ENCODE measurements around the gene TIFAB.
A peak's percentile ranks its signal among the peaks of the same experiment; 100 is the strongest.

The TIFAB gene

DNA sequence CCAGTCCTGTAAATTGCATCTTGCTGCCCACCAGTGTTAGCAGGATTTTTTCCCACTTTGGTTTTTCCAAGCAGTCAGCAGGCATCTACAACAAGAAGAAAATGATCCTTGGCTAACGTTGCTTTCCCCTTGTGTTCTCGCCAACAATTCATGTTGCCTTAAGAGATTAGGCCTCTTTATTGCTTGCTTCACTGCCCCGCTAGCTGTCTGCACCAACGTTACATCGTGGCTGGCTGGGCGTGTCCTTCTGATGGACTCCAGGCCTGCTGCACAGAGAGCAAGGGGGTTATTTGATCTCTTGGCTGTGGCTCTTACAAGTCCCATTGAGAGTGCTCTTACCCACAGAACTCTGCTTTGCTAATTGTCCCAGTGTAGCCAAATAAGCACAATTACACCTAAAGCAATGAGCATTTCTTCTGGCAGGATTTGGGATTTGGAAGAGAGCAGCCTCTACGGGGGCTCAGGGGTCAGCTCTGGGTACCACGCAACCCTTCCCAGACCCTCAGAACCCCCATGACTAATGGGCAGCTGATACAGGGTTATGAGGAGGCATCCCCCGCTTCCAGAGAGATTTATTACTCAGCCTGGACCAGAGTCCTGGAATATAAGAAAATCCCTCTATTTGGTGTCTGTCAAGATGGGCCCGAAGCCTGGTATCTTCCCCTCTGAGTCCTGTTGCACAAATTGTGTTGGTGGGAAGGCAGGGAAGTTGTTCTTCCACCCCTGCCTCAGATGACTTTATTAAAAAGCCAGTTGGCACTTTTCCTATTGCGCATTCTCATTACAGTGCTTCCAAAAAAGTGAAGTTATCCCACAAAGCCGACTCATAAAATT is 22.6 kb downstream of the TIFAB start:
- no peak for DNase-seq (ENCODE audit: low spot score)
- TF ChIP-seq, protein P1, sequence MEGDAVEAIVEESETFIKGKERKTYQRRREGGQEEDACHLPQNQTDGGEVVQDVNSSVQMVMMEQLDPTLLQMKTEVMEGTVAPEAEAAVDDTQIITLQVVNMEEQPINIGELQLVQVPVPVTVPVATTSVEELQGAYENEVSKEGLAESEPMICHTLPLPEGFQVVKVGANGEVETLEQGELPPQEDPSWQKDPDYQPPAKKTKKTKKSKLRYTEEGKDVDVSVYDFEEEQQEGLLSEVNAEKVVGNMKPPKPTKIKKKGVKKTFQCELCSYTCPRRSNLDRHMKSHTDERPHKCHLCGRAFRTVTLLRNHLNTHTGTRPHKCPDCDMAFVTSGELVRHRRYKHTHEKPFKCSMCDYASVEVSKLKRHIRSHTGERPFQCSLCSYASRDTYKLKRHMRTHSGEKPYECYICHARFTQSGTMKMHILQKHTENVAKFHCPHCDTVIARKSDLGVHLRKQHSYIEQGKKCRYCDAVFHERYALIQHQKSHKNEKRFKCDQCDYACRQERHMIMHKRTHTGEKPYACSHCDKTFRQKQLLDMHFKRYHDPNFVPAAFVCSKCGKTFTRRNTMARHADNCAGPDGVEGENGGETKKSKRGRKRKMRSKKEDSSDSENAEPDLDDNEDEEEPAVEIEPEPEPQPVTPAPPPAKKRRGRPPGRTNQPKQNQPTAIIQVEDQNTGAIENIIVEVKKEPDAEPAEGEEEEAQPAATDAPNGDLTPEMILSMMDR (IDR thresholded peaks at IDR 0.05; ENCODE audit: extremely low read depth, insufficient read depth, missing control alignments) = no peak
- in situ Hi-C loops (cut with MboI; ENCODE audit: low pct_unique_long_range_greater_than_20kb, low sequenced_read_pairs, unreplicated experiment) = no loop called here

DNA sequence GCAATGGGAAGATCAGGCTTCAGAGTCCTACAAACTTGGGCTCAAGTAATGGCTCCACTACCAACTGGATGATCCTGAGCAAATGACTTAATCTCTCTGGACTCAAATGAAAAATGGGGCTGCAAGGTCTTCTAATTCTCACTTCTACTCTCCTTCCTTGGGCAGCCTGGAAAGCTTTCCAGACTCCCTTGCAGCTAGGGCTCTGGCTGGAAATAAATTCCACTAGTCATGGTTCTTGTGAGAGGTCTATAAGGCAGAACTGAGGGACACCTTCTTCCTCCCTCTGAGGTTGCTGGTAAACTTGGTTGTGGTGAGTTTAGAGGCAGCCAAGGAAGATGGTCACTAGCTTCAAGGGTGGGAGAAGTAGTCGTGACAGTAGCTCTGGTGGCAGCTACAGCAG is 23.6 kb downstream of the TIFAB start:
- no peak for DNase-seq (ENCODE audit: low spot score)
- in situ Hi-C loops (cut with MboI; ENCODE audit: low pct_unique_long_range_greater_than_20kb, low sequenced_read_pairs, unreplicated experiment) = no loop called here
- TF ChIP-seq, protein P1 (IDR thresholded peaks at IDR 0.05; ENCODE audit: extremely low read depth, insufficient read depth, missing control alignments) = no peak

- peak; percentile 68 for DNase-seq (ENCODE audit: low spot score)
- in situ Hi-C loops (cut with MboI; ENCODE audit: low pct_unique_long_range_greater_than_20kb, low sequenced_read_pairs, unreplicated experiment) = no loop called here
- TF ChIP-seq, protein P1 (IDR thresholded peaks at IDR 0.05; ENCODE audit: extremely low read depth, insufficient read depth, missing control alignments) = peak; percentile 72
Observed at GRCh38 chr5:135426102-135427082, 25.8 kb downstream of the TIFAB start.

DNA sequence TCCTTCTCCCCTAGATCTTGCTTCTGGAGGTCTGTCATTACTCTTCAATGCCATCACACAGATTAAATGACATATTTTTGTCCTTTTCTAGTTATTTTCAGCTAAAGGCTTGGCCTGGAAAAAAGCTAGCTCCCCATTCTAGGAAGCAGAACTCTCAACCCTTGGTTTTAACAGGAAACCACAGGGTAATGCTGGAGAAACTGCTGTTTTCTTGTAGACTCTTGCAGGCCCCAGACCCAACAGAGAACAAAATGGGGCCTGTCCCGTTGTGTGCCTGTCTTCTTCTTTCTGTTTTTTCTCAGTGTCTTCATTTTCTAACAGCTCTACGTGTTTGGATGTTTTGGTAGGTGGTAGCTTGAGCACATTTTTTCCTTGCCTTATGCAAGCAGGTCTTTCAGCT is 26.5 kb downstream of the TIFAB start:
- in situ Hi-C loops (cut with MboI; ENCODE audit: low pct_unique_long_range_greater_than_20kb, low sequenced_read_pairs, unreplicated experiment) = no loop called here
- TF ChIP-seq, protein P1 (IDR thresholded peaks at IDR 0.05; ENCODE audit: extremely low read depth, insufficient read depth, missing control alignments) = no peak
- DNase-seq (ENCODE audit: low spot score) = no peak

- in situ Hi-C loops (cut with MboI; ENCODE audit: low pct_unique_long_range_greater_than_20kb, low sequenced_read_pairs, unreplicated experiment) = no loop called here
- no peak for DNase-seq (ENCODE audit: low spot score)
- TF ChIP-seq, protein P1 (IDR thresholded peaks at IDR 0.05; ENCODE audit: extremely low read depth, insufficient read depth, missing control alignments) = no peak
Observed at GRCh38 chr5:135423846-135424168, 28.3 kb downstream of the TIFAB start.

DNA sequence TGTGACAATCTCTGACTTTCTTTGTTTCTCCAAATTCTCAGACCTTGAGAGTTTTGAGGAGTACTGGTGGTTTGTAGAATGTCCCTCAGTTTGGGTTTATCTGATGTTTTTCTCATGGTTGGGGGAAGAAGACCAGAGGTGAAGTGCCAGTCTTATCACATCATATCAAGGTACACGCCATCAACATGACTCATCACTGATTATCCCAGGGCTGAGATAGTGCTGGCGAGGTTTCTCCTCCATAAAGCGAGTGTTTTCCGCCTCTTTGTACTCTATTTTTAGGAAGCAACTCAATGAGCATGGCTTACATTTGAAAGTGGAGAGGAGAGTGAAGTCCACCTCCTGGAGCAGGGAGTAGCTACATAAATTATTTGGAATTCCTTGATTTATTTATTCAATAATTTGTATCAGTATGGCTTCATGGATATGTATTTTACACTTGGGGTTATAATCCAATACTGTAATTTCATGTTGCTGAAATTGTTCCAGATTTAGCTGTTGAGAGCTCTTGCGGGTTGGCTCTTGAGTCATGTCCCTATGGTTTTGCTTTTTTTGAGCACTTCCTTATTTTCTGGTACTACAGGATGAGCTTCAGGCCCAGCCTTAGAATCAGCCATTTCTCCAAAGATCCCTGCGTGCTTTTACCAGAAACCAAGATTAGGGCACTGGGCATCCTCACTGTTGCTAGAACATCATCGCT is 28.9 kb downstream of the TIFAB start:
- in situ Hi-C loops (cut with MboI; ENCODE audit: low pct_unique_long_range_greater_than_20kb, low sequenced_read_pairs, unreplicated experiment) = no loop called here
- TF ChIP-seq, protein P1 (IDR thresholded peaks at IDR 0.05; ENCODE audit: extremely low read depth, insufficient read depth, missing control alignments) = no peak
- no peak for DNase-seq (ENCODE audit: low spot score)

Data from GM13977 (cell line).